ENCODE results near the gene ZC3H10.

The ZC3H10 gene

DNA sequence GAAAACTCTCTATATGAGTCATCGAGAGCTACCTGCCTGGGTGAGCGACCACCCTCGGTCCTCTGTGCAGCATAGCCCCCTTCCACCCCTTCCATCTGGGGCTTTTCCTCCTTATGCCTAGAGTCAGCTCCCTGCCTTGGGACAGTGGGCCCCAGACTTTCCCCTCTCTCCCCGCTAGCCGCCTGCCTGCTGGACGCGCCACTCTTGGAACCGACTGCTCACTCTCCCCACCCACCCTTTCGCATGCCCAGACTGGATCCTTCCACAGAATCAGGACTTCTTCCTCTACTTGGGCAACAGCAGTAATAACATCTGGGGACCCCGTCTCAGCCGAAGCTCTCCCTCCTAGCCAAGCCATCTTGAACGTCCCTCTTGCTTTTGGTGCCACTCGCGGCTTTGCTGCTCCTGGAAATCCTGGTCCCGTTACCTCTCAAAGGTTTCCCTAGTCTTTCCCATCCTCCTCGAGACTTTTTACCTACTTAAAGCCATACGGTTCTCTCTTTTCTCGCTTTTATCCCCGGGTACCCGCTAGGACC lies 10.7 kb downstream of the ZC3H10 start:
- no peak for DNase-seq

DNA sequence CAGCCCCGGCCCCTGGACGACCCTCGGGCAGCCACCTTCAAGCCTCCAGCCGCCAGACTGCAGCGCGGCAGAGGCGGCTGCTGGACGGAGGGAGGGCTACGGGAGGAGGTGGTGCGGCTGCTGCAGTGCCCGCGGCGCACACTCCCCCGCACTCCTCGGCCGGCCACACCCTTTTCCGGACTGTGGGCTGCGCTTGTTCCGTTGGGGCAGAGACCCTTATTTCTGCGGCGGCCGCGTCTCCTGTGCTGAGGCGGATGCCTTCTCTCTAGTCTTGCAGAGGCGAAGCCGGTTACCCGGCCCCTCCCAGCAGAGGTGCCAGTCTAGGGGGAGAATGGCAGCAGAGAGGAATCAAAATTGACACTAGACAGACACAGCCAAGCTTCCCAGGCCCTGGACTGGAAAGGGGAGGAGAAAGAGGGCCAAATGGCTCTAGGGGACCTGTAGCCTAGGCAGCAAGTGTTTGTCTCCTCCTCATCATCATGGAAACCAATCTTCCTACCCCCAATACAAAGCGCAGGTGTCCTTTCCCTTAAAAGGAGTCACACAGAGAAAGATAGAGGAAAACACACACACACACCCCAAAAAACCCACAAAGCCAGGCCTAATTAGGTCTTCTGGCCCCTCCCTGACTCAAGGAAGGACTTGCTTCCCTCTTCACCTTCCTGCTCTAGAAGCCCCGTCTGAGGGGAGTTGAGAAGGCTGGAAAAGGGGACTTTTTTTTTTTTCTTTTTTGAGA lies 11.3 kb downstream of the ZC3H10 start:
- DNase-seq: peak; percentile 45

DNA sequence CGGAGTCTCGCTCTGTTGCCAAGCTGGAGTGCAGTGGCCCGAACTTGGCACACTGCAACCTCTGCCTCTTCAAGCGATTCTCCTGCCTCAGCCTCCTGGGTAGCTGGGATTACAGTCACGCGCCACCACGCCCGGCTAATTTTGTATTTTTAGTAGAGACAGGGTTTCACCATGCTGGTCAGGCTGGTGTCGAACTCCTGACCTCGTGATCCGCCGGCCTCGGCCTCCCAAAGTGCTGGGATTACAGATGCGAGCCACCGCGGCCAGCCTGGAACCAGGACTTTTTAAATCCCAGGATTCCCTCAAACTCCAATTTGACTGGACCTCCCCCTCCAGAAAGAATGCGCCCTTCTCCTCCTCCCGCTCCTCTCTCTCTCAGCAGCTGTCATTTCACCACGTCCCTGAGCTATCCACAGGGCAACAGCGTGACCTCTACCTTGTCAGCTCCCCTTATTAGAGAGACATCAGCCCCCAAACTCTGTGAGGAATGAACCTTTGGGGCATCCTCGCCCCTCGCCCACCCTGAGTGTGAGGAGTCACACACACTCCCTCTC lies 12.0 kb downstream of the ZC3H10 start:
- no peak for DNase-seq

DNA sequence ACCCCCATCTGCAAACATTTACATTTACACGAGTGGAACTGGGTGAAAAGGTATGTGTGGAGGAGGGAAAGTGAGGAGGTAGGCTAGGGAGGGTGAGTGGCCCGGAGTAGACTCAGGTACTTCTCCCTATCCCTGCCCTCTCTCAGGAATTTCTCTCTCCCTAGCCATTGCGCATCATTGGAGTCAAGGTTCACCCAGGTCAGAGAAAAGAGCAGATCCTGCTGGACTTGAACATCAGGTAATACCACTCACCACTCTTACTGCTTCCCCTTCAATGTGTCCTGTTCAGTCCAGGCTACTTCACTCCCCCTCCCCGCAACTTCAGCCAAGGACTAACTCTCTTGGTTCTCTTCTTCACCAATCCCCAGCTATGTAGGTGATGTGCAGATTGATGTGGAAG lies 12.8 kb downstream of the ZC3H10 start:
- DNase-seq: no peak

DNA sequence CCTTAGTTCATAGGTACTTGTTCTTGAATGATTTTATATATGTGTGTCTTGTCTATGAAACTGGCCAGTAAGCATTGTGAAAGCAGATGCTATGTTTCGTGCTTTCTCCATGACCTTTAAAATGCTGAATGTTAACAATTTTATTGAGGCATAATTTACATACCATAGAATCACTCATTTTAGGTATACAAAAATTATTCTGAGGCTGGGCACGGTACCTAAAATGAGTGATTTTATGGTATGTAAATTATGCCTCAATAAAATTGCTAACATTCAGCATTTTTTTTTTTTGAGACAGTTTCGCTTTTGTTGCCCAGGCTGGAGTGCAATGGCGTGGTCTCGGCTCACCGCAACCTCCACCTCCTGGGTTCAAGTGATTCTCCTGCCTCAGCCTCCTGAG lies 16.8 kb downstream of the ZC3H10 start:
- DNase-seq: no peak

DNA sequence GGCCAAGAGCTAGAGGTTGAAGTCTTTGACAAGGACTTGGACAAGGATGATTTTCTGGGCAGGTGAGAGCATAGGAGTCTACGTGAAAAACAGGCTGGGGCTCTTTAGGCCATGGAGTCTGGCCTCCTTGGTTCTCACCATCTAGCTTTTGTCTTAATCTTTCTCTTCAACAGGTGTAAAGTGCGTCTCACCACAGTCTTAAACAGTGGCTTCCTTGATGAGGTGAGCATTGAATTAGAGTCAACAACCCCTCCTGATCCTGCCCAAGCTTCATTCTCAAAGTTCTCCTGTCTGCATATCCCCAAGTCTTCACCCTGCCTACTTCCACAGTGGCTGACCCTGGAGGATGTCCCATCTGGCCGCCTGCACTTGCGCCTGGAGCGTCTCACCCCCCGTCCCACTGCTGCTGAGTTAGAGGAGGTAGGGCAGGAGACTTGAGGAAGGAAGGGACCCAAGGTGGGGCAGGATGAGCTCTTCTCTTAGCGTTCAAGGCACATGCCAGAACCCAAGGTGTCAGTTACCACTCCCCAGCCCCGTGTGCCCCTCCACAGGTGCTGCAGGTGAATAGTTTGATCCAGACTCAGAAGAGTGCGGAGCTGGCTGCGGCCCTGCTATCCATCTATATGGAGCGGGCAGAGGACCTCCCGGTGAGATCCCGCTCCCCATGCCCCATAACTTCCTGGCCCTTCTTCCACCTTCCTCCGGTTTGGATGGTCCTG lies 19.9 kb downstream of the ZC3H10 start:
- no peak for DNase-seq

DNA sequence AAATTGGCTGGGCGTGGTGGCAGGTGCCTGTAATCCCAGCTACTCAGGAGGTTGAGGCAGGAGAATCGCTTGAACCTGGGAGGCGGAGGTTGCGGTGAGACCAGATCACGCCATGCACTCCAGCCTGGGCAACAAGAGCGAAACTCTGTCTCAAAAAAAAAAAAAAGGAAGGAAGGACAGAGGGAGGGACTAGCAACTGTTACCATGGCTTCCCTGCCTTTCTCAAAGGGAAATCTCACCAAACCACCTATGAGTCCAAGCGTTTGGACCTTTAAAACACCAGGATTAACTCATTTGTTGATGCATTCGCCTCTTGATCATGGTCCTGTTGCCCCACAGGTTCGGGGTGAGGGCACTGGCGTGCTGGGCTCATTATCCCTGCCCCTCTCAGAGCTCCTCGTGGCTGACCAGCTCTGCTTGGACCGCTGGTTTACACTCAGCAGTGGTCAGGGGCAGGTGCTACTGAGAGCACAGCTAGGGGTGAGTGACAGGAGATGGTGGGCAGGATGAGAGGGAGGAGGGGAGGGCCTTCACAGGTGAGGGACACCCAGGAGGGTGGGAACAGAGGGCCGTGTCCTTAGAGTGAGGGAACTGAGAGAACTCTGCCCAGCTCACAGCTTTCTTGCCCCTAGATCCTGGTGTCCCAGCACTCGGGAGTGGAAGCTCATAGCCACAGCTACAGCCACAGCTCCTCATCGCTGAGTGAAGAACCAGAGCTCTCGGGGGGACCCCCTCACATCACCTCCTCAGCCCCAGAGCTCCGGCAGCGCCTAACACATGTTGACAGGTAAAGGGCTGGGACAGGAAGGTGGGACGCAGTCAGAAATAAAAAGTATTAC lies 24.1 kb downstream of the ZC3H10 start:
- DNase-seq: no peak

DNA sequence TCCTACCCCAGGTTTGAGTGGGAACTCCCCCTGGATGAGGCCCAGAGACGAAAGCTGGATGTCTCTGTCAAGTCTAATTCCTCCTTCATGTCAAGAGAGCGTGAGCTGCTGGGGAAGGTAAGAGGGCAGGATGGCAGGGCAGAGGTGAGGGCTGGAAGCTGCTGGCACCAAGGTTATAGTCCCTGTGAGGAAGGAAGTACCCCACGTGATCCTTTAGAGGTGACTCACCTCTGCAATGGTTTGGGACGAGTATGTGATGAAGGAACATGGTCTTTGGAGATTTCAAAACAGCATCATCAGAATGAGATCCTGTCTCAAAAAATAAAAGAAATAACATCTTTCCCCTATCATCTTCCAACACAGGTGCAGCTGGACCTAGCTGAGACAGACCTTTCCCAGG lies 25.2 kb downstream of the ZC3H10 start:
- DNase-seq: no peak

DNA sequence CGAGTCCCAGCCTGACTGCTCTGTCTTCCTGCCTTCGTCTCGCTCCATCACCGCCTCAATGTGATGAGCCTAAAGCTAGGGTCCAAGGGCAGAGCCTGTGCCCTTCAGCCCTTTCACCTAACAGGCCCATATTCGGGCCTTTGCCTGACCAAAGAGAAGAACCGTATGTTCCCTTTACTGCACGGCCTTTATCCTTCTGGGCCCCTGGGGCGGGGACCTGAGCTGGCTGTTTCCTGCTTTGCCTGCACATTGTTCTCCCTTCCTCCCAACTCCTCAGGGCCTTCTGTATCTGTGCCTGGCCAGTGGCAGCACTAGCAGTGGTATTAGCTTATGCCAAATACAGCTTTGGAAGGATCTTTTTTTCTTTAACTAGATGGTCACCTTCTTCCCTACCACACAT lies 25.8 kb downstream of the ZC3H10 start:
- DNase-seq: no peak

DNA sequence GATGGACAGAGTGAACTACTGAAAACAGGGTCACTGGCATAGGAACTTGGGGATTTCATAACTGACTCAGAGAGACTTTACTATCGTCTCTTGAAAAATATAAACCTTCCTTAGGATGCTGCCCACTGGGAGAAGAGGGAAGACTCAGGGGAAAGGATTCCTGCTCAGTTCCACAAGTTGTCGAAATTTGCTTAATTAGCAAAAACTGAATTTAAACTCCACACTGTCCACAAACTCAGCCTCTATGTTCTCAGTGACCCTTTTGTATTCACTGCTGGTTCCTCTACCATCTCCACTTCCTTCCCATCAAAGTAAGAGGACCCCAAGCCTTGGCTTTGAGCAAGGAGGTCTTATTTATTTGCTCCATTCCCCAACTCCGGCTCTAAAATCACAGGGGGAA lies 27.2 kb downstream of the ZC3H10 start:
- DNase-seq: no peak

DNA sequence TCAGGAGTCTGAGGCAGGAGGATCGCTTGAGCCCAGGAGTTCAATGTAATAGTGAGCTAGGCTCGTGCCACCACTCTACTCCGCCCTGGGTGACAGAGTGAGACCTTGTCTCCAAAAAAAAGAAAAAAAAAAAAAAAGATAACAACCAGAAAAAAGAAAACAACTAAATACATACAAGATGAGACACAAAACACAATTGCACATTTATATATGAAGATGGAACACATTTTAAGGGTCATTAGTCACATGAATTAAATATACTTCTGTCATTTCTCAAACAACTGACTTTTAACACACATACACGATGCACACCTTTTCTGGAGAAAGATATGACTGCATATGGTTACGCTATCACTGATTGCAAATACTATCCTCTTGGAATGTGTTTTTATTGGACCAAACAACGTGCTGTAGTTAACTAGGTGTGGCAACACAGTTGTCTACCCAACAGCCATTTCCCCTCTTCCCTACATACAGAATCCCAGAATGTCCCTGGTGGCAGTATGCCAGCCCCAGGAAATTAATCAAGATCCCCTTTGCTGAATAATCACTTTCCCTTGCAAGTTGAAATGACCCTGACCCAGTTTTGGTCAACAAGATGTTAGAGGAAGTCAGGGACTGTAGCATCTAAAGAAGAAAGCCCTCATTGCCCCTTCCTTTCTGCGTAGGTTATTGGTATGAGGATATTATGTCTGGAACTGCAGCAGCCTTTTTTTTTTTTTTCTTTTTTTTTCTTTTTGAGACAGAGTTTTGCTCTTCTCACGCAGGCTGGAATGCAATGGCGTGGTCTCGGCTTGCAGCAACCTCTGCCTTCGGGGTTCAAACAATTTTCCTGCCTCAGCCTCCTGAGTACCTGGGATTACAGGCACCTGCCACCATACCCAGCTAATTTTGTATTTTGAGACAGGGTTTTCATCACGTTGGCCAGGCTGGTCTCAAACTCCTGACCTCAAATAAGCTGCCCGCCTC lies 28.7 kb downstream of the ZC3H10 start:
- DNase-seq: no peak

DNA sequence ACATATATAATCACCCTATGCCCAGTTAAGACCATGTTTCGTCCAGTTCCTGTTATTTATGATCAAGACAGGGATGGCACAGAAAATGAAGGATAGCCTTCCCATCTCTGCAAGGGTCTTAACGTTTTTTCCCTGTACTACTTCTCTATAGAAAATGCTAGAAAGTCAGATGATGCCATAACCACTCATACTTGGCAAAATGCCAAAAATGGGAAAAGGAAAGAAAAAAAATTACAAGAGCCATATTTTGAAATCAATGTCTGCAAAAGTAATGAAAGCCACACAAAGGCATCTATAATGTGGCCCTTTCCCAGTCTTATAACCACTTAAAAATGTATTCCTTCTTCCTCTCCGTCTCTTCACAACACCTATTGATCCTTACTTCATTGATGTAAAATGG lies 32.5 kb downstream of the ZC3H10 start:
- peak; percentile 46 for DNase-seq

DNA sequence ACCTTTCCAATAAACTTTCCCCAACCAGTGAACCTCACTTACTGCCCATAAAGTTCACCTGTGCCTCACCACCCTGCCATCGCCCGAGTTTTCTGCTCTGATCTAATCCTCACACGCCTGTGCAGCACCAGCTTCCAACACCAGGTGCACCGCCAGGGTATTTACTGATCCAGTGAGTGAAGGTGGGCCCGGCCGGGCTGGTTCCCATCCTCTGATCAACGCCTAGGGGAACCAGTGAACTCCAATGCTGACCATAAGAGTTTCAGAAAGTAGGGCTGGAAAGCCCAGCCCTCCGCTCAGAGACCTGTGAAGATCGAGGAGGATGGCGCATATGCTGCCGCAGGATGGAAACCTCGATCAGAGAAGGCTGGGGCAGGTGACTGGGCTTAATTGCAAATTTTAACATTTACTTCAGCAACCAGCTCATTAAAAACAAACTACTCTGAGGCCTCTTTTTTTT lies 33.6 kb downstream of the ZC3H10 start:
- DNase-seq: no peak

DNA sequence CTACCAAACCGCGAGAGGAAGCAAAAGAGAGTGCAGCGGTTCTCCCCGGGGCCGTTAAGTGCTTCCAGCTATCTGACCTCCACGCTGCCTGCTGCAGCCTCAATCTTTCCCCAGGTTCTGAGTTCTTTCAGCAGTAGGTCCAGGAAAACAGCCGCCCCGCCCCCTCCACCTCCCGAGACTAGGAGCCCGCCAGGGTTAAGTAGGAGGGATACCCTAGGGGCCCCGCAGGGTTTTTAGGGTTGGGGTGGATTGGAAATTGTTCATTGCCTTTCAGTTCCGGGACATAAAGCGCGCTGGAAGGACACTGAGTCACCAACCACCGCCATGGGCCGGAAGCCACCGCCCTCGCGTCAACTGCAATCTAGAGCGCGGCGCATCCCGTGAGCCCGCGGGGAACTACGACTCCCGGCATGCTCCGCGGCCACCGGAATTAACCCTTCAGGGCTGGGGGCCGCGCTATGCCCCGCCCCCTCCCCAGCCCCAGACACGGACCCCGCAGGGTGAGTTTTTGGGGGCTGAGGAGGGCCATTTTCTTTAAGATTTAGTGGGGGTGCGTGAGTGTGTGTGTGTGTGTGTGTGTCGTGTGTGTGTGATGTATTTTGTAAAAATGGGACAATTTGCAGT lies 34.2 kb downstream of the ZC3H10 start, which contains the start of gene MYL6B:
Gene MYL6B, plus strand, starts transcription at position 456 of the 624 bp plus-strand sequence. CDS start 1,332 bp downstream, outside the sequence.
- DNase-seq: peak; percentile 93

DNA sequence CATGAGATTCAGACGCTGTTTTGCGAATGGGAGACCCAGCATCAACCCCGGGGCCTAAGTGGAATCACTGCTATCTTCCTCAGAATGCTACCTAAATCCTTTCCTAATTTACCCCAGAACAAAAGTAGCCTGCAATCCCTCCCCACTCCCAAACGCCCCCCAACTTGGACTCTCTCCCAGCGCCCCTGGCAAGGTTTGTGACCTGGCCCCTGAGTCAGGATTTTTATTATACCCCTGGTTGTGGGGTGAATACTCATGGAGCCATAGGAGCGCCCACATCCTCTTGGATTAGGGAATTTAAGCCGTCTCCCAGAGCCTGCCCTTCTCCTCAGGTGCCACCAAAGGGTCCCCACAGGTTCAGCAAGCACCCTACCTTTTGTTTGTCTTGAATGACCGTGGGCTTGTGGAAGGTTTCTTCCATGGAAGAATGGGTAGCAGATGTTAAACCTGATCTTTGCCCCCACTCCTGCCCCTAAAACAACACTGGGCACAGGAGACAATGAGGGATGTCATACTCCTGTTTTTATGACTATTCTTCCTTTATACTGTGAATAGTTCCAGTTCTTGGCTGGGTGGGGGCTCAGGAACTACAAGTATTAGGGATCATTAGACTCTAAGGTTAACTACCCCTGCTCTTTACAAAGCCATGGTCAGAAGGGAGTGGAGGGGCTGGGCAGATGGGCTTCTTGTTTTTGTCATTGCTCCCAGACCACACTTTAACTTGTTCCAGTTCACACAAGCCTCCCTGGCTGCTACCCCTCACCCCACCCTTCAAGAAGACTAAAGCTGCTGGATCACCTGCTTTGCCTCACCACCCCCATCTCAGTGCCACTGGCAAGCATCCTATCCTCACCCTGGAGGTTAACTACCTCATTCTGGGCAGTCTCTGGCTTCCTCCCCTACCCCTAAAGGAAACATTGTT lies 35.0 kb downstream of the ZC3H10 start:
- no peak for DNase-seq

DNA sequence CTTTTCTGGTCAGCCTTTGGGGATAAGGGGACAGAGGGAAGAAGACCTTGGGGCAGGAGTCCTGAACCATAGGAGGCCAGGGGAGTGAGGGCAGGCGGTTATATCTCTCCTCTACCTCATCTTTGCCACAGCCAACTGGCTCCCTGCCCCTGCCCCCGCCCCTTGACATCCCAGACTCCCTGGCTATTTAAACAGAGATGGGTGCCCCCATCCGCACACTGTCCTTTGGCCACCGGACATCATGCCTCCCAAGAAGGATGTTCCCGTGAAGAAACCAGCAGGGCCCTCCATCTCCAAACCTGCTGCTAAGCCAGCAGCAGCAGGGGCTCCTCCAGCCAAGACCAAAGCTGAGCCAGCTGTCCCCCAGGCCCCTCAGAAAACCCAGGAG lies 35.6 kb downstream of the ZC3H10 start:
- no peak for DNase-seq

DNA sequence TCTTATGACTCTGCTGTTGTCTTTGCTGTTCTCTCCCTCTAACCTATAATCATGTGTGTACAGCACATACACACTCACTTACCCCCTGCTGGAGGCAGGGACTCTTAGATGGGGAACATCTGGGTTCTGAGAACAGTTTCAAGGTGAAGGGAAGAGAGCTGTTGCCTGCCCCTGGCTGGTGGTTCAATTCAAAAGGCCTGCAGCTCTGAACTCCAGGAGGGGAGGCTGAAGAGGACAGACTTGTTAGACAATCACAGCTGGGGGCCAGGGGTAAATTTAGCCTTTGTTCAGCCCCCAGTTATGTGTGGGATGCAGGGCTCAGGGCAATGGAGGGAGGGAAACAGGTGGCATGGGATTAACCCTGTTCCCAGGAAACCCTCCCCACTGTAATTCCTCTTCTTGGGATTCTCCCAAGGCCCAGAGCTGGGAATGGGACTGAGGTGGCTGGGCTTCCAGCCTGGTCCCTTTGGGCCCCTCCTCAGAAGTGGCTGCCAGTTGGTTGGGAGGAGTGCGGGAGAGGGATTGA lies 36.2 kb downstream of the ZC3H10 start:
- DNase-seq: no peak

DNA sequence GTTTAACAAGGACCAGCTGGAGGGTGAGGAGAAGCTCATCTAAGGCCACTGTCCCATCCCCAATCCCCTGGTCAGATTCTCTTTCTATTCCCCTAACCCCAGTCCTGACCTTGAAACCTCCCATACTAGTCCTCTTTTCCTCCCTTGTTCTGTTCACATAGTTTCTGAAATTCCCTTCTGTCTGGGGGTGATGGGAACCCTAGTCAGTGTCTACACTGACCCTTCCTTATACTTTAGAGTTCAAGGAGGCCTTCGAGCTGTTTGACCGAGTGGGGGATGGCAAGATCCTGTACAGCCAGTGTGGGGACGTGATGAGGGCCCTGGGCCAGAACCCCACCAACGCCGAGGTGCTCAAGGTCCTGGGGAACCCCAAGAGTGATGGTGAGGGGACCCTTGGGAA lies 36.8 kb downstream of the ZC3H10 start:
- no peak for DNase-seq

DNA sequence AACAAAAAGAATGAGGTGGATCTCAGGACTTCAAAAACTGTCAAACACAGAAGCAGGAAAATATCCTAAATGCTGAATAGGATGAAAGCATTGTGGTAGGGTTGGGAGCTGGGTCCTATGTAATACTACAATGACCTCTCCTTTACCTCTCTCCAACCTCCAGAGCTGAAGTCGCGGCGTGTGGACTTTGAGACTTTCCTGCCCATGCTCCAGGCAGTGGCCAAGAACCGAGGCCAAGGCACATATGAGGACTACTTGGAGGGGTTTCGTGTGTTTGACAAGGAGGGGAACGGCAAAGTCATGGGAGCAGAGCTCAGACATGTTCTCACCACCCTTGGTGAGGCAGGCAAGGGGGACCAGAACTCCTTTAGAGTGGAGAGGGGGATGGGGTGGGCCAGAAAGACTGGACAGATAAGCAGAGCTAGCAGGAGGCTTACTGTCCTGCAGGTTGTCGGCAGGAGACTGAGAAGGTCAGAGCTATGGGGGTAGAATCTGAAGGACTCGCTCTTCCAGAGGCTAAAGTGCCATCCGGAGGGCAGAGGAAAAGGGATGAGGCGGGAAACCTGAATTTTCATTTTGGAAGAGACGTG lies 37.3 kb downstream of the ZC3H10 start:
- DNase-seq: no peak
